ENCODE results near the gene UBTD1.
"Not testable (repeated sequence)": the region's sequence is repeated elsewhere in the genome, so short reads cannot be mapped to it uniquely, and the experiment has no call there.

Gene UBTD1

GRCh38 chr10:97550336-97551149, 51.8 kb downstream of the UBTD1 start:
- no peaks in the 10 kb centered on the region for H3K9me3 ChIP-seq (ENCODE audit: control insufficient read depth, low read length)
- H3K36me3 ChIP-seq (ENCODE audit: control insufficient read depth, insufficient read depth, low read length), result no peaks in the 10 kb centered on the region
- 48 to 50% methylated on average over 9 of the region's 10 CpGs for WGBS, 2 experiments (ENCODE audit: insufficient coverage in 2 of 2)
- H3K27ac ChIP-seq (ENCODE audit: low read depth, low read length, severe bottlenecking), result peak overlapping the region; percentile 75
- H3K4me1 ChIP-seq (ENCODE audit: control insufficient read depth, insufficient read depth, low read length, poor library complexity, severe bottlenecking), result peaks cover 46% of the 10 kb centered on the region
- no peak overlapping the region for H3K4me3 ChIP-seq (ENCODE audit: extremely low read depth, insufficient read depth, low read length, poor library complexity, severe bottlenecking)

DNA sequence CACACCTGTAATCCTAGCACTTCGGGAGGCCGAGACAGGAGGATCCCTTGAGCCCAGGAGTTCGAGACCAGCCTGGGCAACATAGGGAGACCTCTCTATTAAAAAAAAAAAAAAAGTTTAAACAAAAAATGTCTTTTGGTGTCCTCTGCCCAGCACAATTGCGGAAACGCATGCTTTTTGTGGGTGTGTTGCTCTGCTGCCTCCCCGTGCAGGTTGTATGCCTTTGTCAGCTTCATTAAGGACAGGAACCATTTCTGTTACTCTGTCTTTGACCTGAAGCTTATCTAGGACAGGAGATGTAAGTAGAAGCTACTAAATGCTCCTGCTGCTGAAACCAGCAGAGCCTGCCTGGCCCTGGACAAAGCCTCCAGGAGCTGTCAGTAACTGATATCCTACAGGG, 52.5 kb downstream of the UBTD1 start:
- H3K36me3 ChIP-seq (ENCODE audit: control insufficient read depth, insufficient read depth, low read length), result no peaks in the 10 kb centered on the region
- no peaks in the 10 kb centered on the region for H3K9me3 ChIP-seq (ENCODE audit: control insufficient read depth, low read length)
- H3K4me3 ChIP-seq (ENCODE audit: extremely low read depth, insufficient read depth, low read length, poor library complexity, severe bottlenecking), result no peak overlapping the region
- H3K4me1 ChIP-seq (ENCODE audit: control insufficient read depth, insufficient read depth, low read length, poor library complexity, severe bottlenecking), result peaks cover 46% of the 10 kb centered on the region
- 89 to 92% methylated on average over 5 to 6 of the region's 6 CpGs for WGBS, 2 experiments (ENCODE audit: insufficient coverage in 2 of 2)
- H3K27ac ChIP-seq (ENCODE audit: low read depth, low read length, severe bottlenecking), result no peak overlapping the region

DNA sequence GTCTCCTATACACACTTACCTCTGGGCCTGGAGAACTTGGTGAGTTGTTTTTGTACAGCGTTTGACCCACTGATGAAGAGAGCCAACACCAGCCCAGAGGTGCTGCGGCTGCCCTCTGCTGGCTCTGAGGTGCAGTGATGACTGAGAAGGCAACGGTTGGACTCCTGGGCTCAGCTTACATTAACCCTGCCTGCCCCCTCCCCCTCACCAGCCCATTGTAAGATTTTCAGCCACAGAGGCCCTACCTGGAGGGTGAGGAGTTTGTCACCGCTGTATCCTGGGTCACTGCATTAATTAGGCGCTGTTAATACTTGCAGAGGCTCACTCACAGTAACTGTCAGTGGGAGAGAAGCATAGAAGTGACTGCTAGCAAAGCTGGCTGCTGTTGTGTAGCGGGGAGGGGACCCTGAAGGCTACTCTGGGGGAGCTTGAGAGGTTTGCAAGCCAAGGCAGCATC, 54.9 kb downstream of the UBTD1 start:
- peaks cover 34% of the 10 kb centered on the region for H3K4me1 ChIP-seq (ENCODE audit: control insufficient read depth, insufficient read depth, low read length, poor library complexity, severe bottlenecking)
- no peaks in the 10 kb centered on the region for H3K36me3 ChIP-seq (ENCODE audit: control insufficient read depth, insufficient read depth, low read length)
- H3K27ac ChIP-seq (ENCODE audit: low read depth, low read length, severe bottlenecking), result no peak overlapping the region
- 33 to 50% methylated on average over 2 to 3 of the region's 6 CpGs for WGBS, 2 experiments (ENCODE audit: insufficient coverage in 2 of 2)
- H3K9me3 ChIP-seq (ENCODE audit: control insufficient read depth, low read length), result no peaks in the 10 kb centered on the region
- no peak overlapping the region for H3K4me3 ChIP-seq (ENCODE audit: extremely low read depth, insufficient read depth, low read length, poor library complexity, severe bottlenecking)

DNA sequence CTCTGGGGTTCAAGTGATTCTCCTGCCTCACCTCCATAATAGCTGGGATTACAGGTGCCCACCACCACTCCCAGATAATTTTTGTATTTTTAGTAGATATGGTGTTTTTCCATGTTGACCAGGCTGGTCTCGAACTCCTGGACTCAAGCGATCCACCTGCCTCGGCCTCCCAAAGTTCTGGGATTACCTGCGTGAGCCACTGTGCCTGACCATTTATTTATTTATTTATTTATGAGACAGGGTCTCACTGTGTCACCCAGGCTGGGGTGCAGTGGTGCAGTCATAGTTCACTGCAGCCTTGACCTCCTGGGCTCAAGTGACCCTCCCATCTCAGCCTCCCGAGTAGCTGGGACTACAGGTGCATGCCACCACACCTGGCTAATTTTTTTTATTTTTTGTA, 55.6 kb downstream of the UBTD1 start:
- H3K9me3 ChIP-seq (ENCODE audit: control insufficient read depth, low read length); H3K36me3 ChIP-seq (ENCODE audit: control insufficient read depth, insufficient read depth, low read length); H3K4me3 ChIP-seq (ENCODE audit: extremely low read depth, insufficient read depth, low read length, poor library complexity, severe bottlenecking); H3K27ac ChIP-seq (ENCODE audit: low read depth, low read length, severe bottlenecking): not testable (repeated sequence)
- 86% methylated on average over 1 of the region's 5 CpGs; no CpG with 5 or more reads in 1 of the 2 experiments for WGBS, 2 experiments (ENCODE audit: insufficient coverage in 2 of 2)
- peaks cover 27% of the 10 kb centered on the region for H3K4me1 ChIP-seq (ENCODE audit: control insufficient read depth, insufficient read depth, low read length, poor library complexity, severe bottlenecking)

GRCh38 chr10:97555541-97555940, 56.8 kb downstream of the UBTD1 start:
- not testable (repeated sequence) for H3K4me3 ChIP-seq (ENCODE audit: extremely low read depth, insufficient read depth, low read length, poor library complexity, severe bottlenecking); H3K9me3 ChIP-seq (ENCODE audit: control insufficient read depth, low read length); H3K27ac ChIP-seq (ENCODE audit: low read depth, low read length, severe bottlenecking); H3K36me3 ChIP-seq (ENCODE audit: control insufficient read depth, insufficient read depth, low read length)
- WGBS, 2 experiments (ENCODE audit: insufficient coverage in 2 of 2), result 85% methylated on average over 2 of the region's 10 CpGs; no CpG with 5 or more reads in 1 of the 2 experiments
- peaks cover 15% of the 10 kb centered on the region for H3K4me1 ChIP-seq (ENCODE audit: control insufficient read depth, insufficient read depth, low read length, poor library complexity, severe bottlenecking)

DNA sequence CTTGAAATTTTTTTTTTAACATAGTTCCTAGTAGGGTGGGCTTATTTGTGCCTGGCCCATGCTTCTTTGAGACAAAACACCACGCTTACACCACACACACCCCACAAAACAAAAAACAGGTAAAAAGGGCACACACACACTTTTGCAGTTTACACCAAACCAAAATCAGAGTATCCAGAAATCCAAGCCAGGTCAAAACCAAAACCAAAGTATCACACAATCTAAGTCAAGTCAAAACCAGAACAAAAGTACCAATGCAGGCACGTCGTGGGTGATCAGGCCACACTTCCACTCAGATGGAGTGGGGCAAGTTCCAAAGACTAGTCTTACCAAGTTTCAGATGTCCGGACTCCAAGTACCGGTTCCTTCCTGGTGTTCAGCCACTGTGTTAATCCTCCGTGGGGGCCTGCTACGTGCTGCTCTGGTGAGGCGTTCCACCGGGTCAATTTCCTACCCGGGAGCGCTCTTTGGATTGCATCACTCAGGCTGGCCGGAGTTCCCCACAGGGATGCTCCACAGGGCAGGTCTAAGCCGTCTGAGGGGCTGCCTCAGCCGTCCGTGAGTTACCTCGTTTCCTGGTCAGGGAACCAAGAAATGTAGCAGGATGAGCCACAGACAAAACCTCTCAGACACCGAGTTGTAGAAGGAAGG, 62.1 kb downstream of the UBTD1 start:
- H3K4me3 ChIP-seq (ENCODE audit: extremely low read depth, insufficient read depth, low read length, poor library complexity, severe bottlenecking); H3K9me3 ChIP-seq (ENCODE audit: control insufficient read depth, low read length); H3K4me1 ChIP-seq (ENCODE audit: control insufficient read depth, insufficient read depth, low read length, poor library complexity, severe bottlenecking); H3K36me3 ChIP-seq (ENCODE audit: control insufficient read depth, insufficient read depth, low read length); H3K27ac ChIP-seq (ENCODE audit: low read depth, low read length, severe bottlenecking): not testable (repeated sequence)
- 91 to 93% methylated on average over 13 to 16 of the region's 17 CpGs for WGBS, 2 experiments (ENCODE audit: insufficient coverage in 2 of 2)

DNA sequence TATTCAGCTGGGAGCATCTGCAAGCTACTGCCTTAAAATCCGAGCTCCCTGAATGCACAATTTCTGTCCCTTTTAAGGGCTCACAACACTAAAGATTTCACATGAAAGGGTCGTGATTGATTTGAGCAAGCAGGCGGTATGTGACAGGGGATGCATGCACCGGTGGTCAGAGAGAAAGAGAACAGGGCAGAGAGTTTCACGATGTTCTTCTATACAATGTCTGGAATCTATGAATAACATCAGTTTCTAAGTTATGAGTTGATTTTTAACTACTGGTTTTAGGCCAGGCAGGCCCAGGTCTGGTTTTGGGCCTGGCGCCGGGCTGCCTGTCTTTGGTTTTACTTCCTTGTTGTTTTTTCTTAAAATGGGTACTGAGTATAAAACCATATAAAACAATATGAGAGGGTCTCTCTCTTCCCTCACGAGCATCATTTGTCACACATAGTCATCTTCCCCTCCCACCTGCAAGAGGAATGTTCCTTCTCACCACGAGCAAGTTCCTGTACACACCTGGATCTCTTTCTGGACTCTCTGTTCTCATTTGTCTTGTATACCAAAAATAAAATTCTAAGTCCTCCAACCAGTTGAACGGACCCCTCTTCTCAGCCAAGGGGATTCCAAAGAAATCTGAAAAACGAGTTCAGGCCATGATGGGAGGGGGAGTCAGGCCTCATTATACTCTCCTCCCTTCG, 62.8 kb downstream of the UBTD1 start:
- not testable (repeated sequence) for H3K4me1 ChIP-seq (ENCODE audit: control insufficient read depth, insufficient read depth, low read length, poor library complexity, severe bottlenecking); H3K36me3 ChIP-seq (ENCODE audit: control insufficient read depth, insufficient read depth, low read length); H3K9me3 ChIP-seq (ENCODE audit: control insufficient read depth, low read length); H3K27ac ChIP-seq (ENCODE audit: low read depth, low read length, severe bottlenecking); H3K4me3 ChIP-seq (ENCODE audit: extremely low read depth, insufficient read depth, low read length, poor library complexity, severe bottlenecking)
- 89 to 95% methylated on average over 6 to 7 of the region's 12 CpGs for WGBS, 2 experiments (ENCODE audit: insufficient coverage in 2 of 2)

DNA sequence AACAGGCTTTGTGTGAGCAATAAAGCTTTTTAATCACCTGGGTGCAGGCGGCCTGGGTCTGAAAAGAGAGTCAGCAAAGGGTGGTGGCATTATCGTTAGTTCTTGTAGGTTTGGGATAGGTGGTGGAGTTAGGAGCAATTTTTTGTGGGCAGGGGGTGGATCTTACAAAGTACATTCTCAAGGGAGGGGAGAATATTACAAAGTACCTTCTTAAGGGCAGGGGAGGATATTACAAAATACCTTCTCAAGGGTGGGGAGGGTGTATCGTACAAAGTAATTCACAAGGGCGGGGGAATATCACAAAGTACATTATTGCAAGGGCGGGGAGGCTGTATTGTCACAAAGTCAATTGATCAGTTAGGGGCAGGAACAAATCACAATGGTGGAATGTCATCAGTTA, 63.6 kb downstream of the UBTD1 start:
- 94 to 100% methylated on average over 3 of the region's 5 CpGs for WGBS, 2 experiments (ENCODE audit: insufficient coverage in 2 of 2)
- H3K4me1 ChIP-seq (ENCODE audit: control insufficient read depth, insufficient read depth, low read length, poor library complexity, severe bottlenecking); H3K27ac ChIP-seq (ENCODE audit: low read depth, low read length, severe bottlenecking); H3K4me3 ChIP-seq (ENCODE audit: extremely low read depth, insufficient read depth, low read length, poor library complexity, severe bottlenecking); H3K9me3 ChIP-seq (ENCODE audit: control insufficient read depth, low read length); H3K36me3 ChIP-seq (ENCODE audit: control insufficient read depth, insufficient read depth, low read length): not testable (repeated sequence)

DNA sequence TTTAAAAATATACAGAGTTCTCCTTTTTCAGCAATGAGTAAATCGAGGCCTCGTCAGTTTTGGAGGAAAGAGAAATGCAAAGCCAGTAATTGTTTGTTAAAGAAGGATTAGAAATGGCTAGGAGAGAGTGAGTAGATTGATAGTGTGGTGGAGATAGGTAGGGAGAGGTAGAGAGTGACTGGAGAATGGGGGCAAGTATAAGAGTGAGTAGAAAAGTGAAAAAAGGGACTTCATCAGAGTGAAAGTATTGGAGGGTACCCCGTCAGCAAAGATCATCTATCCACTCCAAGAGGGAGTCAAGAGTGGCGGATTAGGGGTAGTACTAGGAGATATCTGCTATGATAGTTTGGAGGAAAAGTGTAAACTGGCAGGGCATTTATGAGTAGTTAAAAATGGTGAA, 64.6 kb downstream of the UBTD1 start:
- Histone ChIP-seq H3K4me3 (ENCODE audit: extremely low read depth, insufficient read depth, low read length, poor library complexity, severe bottlenecking) (no peak overlapping the region), H3K4me1 (ENCODE audit: control insufficient read depth, insufficient read depth, low read length, poor library complexity, severe bottlenecking) (peaks cover 2% of the 10 kb centered on the region), H3K27ac (ENCODE audit: low read depth, low read length, severe bottlenecking) (no peak overlapping the region), H3K36me3 (ENCODE audit: control insufficient read depth, insufficient read depth, low read length) (peaks cover 3% of the 10 kb centered on the region), H3K9me3 (ENCODE audit: control insufficient read depth, low read length) (no peaks in the 10 kb centered on the region)
- 98 to 100% methylated on average over 3 to 4 of the region's 4 CpGs for WGBS, 2 experiments (ENCODE audit: insufficient coverage in 2 of 2)

DNA sequence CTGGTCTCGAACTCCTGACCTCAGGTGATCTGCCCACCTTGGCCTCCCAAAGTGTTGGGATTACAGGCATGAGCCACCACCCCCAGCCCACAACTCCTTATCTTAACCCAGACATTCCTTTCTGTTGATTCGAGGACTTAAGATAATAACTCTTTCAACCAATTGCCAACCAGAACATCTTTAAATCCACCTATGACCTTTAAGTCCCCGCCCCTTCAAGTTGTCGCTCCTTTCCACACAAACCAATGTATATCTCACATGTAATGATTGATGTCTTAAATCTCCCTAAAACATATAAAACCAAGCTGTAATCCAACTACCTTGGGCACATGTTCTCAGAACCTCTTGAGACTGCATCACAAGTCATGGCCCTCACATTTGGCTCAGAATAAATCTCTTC, 66.1 kb downstream of the UBTD1 start:
- WGBS, 2 experiments (ENCODE audit: insufficient coverage in 2 of 2), result 95 to 96% methylated on average over 3 to 4 of the region's 4 CpGs
- Histone ChIP-seq H3K9me3 (ENCODE audit: control insufficient read depth, low read length) (no peaks in the 10 kb centered on the region), H3K36me3 (ENCODE audit: control insufficient read depth, insufficient read depth, low read length) (peaks cover 18% of the 10 kb centered on the region), H3K27ac (ENCODE audit: low read depth, low read length, severe bottlenecking) (no peak overlapping the region), H3K4me1 (ENCODE audit: control insufficient read depth, insufficient read depth, low read length, poor library complexity, severe bottlenecking) (peaks cover 2% of the 10 kb centered on the region), H3K4me3 (ENCODE audit: extremely low read depth, insufficient read depth, low read length, poor library complexity, severe bottlenecking) (no peak overlapping the region)
